HCT116 (cell line): ENCODE measurements around the gene PTPN21. TPM values are rescaled to one million over a fixed set of nuclear protein-coding genes. Genes with fewer than 3 reads are reported as not detected.

Experiments
- ATAC-seq: fragments of 200-7000 bp; cut with Tn5 transposase; 2 replicates; pipeline ENCODE4 v1.9.1; 2020; ENCODE audit warnings: mild to moderate bottlenecking, moderate library complexity
- BruUV-seq: library from RNA; stranded (reverse); fragments of 400-500 nt; replicated peaks from 2 replicates; lab custom pipeline; 2021; lab: Mats Ljungman, UMichigan
- CTCF ChIA-PET: fragments of 300-600 bp; sonication (Branson Sonifier 250); formaldehyde crosslinking; loops from one replicate; lab custom pipeline; 2021; ENCODE audit warnings: antibody characterized with exemption; lab: Charles Lee
- POLR2A ChIA-PET: fragments of 300-600, 350-600 bp; sonication (Branson Sonifier 250); formaldehyde crosslinking; loops from one replicate; lab custom pipeline; 2021; ENCODE audit warnings: antibody characterized with exemption; lab: Charles Lee
- RAD21 ChIA-PET, 2 experiments: fragments of 300-600 bp; sonication (Branson Sonifier 250); formaldehyde crosslinking; loops; one replicate each; lab custom pipeline; 2023; ENCODE audit warnings: low total read pairs in 2 of 2; ENCODE audit not compliant: uncharacterized antibody in 2 of 2, unreplicated experiment in 2 of 2, low non-redundant PET in 1 of 2; lab: Charles Lee
- DNase-seq: peaks from one replicate; pipeline ENCODE4 v3.0.0-alpha.2; 2010; ENCODE audit warnings: low read depth, low spot score
- H2AFZ ChIP-seq: fragments of 200-600 bp; shearing (Covaris generic), sonication (generic); 2 replicates; pipeline ENCODE4 v1.6.1; 2017; ENCODE audit warnings: low read depth, mixed run types, mixed read lengths, antibody characterized with exemption, low read length; ENCODE audit not compliant: poor library complexity, severe bottlenecking
- H3K27ac ChIP-seq: 2 replicates; pipeline ENCODE4 v1.5.1; 2012; ENCODE audit warnings: low read depth, low read length
- H3K27me3 ChIP-seq: fragments of 200-600 bp; sonication (generic); 2 replicates; pipeline ENCODE4 v1.6.1; 2016; ENCODE audit warnings: mixed run types, low read length, mixed read lengths; ENCODE audit not compliant: insufficient read depth
- H3K36me3 ChIP-seq, 2 experiments: fragments of 200-500 bp in 1 of 2; fragments of 200-600 bp in 1 of 2; sonication (Bioruptor generic) in 1 of 2; sonication (generic) in 1 of 2; 2 replicates each; pipeline versions ENCODE4 v1.5.1 to v1.6.1; 2014 to 2016; ENCODE audit warnings: low read length in 2 of 2, inconsistent platforms in 1 of 2, mixed read lengths in 1 of 2, mixed run types in 1 of 2; ENCODE audit not compliant: insufficient read depth in 2 of 2, control insufficient read depth in 1 of 2
- H3K4me1 ChIP-seq, 2 experiments: fragments of 200-600 bp in 1 of 2; sonication (generic) in 1 of 2; 2 replicates each; pipeline versions ENCODE4 v1.5.1 to v1.6.1; 2012 to 2017; ENCODE audit warnings: low read length in 2 of 2, inconsistent platforms in 1 of 2, mild to moderate bottlenecking in 1 of 2, mixed read lengths in 1 of 2, mixed run types in 1 of 2, moderate library complexity in 1 of 2; ENCODE audit not compliant: insufficient read depth in 2 of 2, control insufficient read depth in 1 of 2
- H3K4me2 ChIP-seq: fragments of 200-600 bp; sonication (generic); 2 replicates; pipeline ENCODE4 v1.6.1; 2017; ENCODE audit warnings: mixed run types, low read length, mixed read lengths
- H3K4me3 ChIP-seq, 2 experiments: fragments of 200-600 bp in 1 of 2; sonication (generic) in 1 of 2; replicated peaks in 1 of 2; 2 replicates each; pipeline ENCODE4 v1.5.1; 2011 to 2016; ENCODE audit warnings: low read length in 2 of 2, control low read depth in 1 of 2, low read depth in 1 of 2, mild to moderate bottlenecking in 1 of 2, mixed read lengths in 1 of 2, mixed run types in 1 of 2
- H3K79me2 ChIP-seq: fragments of 200-600 bp; sonication (generic); 2 replicates; pipeline ENCODE4 v1.6.1; 2017; ENCODE audit warnings: mild to moderate bottlenecking, mixed run types, low read length, moderate library complexity, mixed read lengths; ENCODE audit not compliant: insufficient read depth
- H3K9ac ChIP-seq: fragments of 200-600 bp; sonication (generic); 2 replicates; pipeline ENCODE4 v1.6.1; 2016; ENCODE audit warnings: low read length, mixed read lengths
- H3K9me2 ChIP-seq: fragments of 200-600 bp; sonication (generic), shearing (Covaris generic); 2 replicates; pipeline ENCODE4 v1.6.1; 2017; ENCODE audit warnings: mixed run types, mild to moderate bottlenecking, moderate library complexity; ENCODE audit not compliant: insufficient read depth
- H3K9me3 ChIP-seq, 2 experiments: fragments of 200-500 bp in 1 of 2; fragments of 200-600 bp in 1 of 2; sonication (Bioruptor generic) in 1 of 2; sonication (generic) in 1 of 2; 2 replicates each; pipeline ENCODE4 v1.6.1; 2014 to 2017; ENCODE audit warnings: low read length in 2 of 2, mixed read lengths in 2 of 2, inconsistent platforms in 1 of 2, low read depth in 1 of 2, mild to moderate bottlenecking in 1 of 2, mixed run types in 1 of 2, moderate library complexity in 1 of 2; ENCODE audit not compliant: control insufficient read depth in 1 of 2, insufficient read depth in 1 of 2
- H4K20me1 ChIP-seq: fragments of 200-600 bp; sonication (generic), shearing (Covaris generic); 2 replicates; pipeline ENCODE4 v1.6.1; 2017; ENCODE audit warnings: mixed run types, mild to moderate bottlenecking, moderate library complexity; ENCODE audit not compliant: insufficient read depth
- CBX3 ChIP-seq: IDR thresholded peaks from 2 replicates; pipeline ENCODE4 v1.6.1; 2012; ENCODE audit warnings: low read depth
- CEBPB ChIP-seq: IDR thresholded peaks from 2 replicates; pipeline ENCODE4 v1.6.1; 2012; ENCODE audit warnings: low read depth
- CTCF ChIP-seq, 3 experiments: fragments of 200-600 bp in 1 of 3; sonication (generic) in 1 of 3; IDR thresholded peaks in 2 of 3; conservative IDR thresholded peaks in 1 of 3; 2 replicates each; pipeline ENCODE4 v1.5.1; 2012 to 2017; ENCODE audit warnings: low read depth in 2 of 3, low read length in 2 of 3, antibody characterized with exemption in 1 of 3, borderline replicate concordance in 1 of 3, control low read depth in 1 of 3, mild to moderate bottlenecking in 1 of 3, mixed read lengths in 1 of 3, mixed run types in 1 of 3, moderate library complexity in 1 of 3; ENCODE audit not compliant: insufficient read depth in 1 of 3
- ELF1 ChIP-seq: IDR thresholded peaks from 2 replicates; pipeline ENCODE4 v1.6.1; 2012; ENCODE audit warnings: low read depth, borderline replicate concordance
- EZH2phosphoT487 ChIP-seq: fragments of 200-600 bp; IDR thresholded peaks from 2 replicates; pipeline ENCODE4 v1.6.1; 2018; ENCODE audit warnings: antibody characterized with exemption, borderline replicate concordance
- FOSL1 ChIP-seq: IDR thresholded peaks from 2 replicates; pipeline ENCODE4 v1.6.1; 2012; ENCODE audit warnings: low read depth
- POLR2AphosphoS5 ChIP-seq: IDR thresholded peaks from 2 replicates; pipeline ENCODE4 v1.6.1; 2011; ENCODE audit warnings: mild to moderate bottlenecking, low read depth, low read length, moderate library complexity
- REST ChIP-seq: IDR thresholded peaks from 2 replicates; pipeline ENCODE4 v1.6.1; 2012; ENCODE audit warnings: low read depth
- SRF ChIP-seq: IDR thresholded peaks from 2 replicates; pipeline ENCODE4 v1.6.1; 2012; ENCODE audit warnings: low read depth
- YY1 ChIP-seq: IDR thresholded peaks from 2 replicates; pipeline ENCODE4 v1.6.1; 2011; ENCODE audit warnings: low read length, low read depth, moderate library complexity, mild to moderate bottlenecking; ENCODE audit not compliant: insufficient replicate concordance; ENCODE audit errors: extremely low read depth
- ZBTB33 ChIP-seq: IDR thresholded peaks from 2 replicates; pipeline ENCODE4 v1.6.1; 2011; ENCODE audit warnings: mild to moderate bottlenecking, low read length, moderate library complexity; ENCODE audit not compliant: insufficient replicate concordance; ENCODE audit errors: extremely low read depth
- ZFX ChIP-seq: fragments of 450-650 bp; IDR thresholded peaks from 2 replicates; pipeline ENCODE4 v1.6.1; 2017
- ZNF274 ChIP-seq: fragments of 200-500 bp; sonication (Bioruptor generic); IDR thresholded peaks from 2 replicates; pipeline ENCODE4 v1.6.1; 2014; ENCODE audit warnings: mild to moderate bottlenecking, low read depth, low read length, inconsistent platforms
- intact Hi-C: fragments of 100-400 bp; cut with micrococcal nuclease; formaldehyde crosslinking; loops from 2 replicates; pipeline ENCODE4 v1.10.0; 2022
- total RNA-seq: library from RNA; stranded (reverse); gene quantifications from one replicate; pipeline ENCODE4 v1.2.1, GENCODE V29; 2021; ENCODE audit not compliant: unreplicated experiment

The PTPN21 gene
- total RNA-seq, 1 experiment from 2014 or later = 7.6 TPM

GRCh38 chr14:88500611-88501010 is 54.2 kb downstream of the PTPN21 start:
- no peaks in the 10 kb centered on the region; a peak in 1 of 4 replicates for H3K36me3 ChIP-seq
- ChIA-PET CTCF (no interaction called here), RAD21 (no interaction called here), POLR2A (no interaction called here)
- intact Hi-C loops = no loop called here
- no peak overlapping the region for H3K4me3 ChIP-seq
- no peak overlapping the region for H3K4me2 ChIP-seq
- no peak for ATAC-seq
- no peaks in the 10 kb centered on the region for H3K9me2 ChIP-seq
- no peaks in the 10 kb centered on the region for H3K27me3 ChIP-seq
- BruUV-seq = no TSS peak
- H3K27ac ChIP-seq = no peak overlapping the region
- H3K79me2 ChIP-seq = no peaks in the 10 kb centered on the region
- TF ChIP-seq CEBPB = no peak
- DNase-seq = no peak
- no peaks in the 10 kb centered on the region for H4K20me1 ChIP-seq
- H3K9ac ChIP-seq = no peak overlapping the region
- H2AFZ ChIP-seq = no peak overlapping the region
- no peaks in the 10 kb centered on the region for H3K9me3 ChIP-seq
- no peaks in the 10 kb centered on the region for H3K4me1 ChIP-seq

GRCh38 chr14:88499225-88499624 is 55.6 kb downstream of the PTPN21 start:
- Histone ChIP-seq H3K27me3 (no peaks in the 10 kb centered on the region), H3K4me3 (no peak overlapping the region), H3K4me1 (no peaks in the 10 kb centered on the region), H2AFZ (no peak overlapping the region), H3K9ac (no peak overlapping the region), H4K20me1 (no peaks in the 10 kb centered on the region), H3K36me3 (no peaks in the 10 kb centered on the region; a peak in 1 of 4 replicates), H3K9me2 (no peaks in the 10 kb centered on the region), H3K79me2 (no peaks in the 10 kb centered on the region), H3K4me2 (no peak overlapping the region), H3K27ac (no peak overlapping the region), H3K9me3 (no peaks in the 10 kb centered on the region)
- intact Hi-C loops = loop anchor here (1.0 kb wide), 1 partner anchor 12 kb away; no protein-coding TSS in a partner anchor
- ChIA-PET CTCF (no interaction called here), RAD21 (no interaction called here), POLR2A (no interaction called here)
- ATAC-seq (no peak), DNase-seq (no peak)
- no TSS peak for BruUV-seq
- TF ChIP-seq ZFX (no peak), CBX3 (no peak), ZNF274 (no peak), ELF1 (no peak), SRF (no peak), CTCF (IDR thresholded peaks at IDR 0.05 in 2 of 3, conservative IDR thresholded peaks at IDR 0.05 in 1 of 3; ENCODE audit: borderline replicate concordance in 1 of 3, insufficient read depth in 1 of 3, low read depth in 2 of 3, low read length in 2 of 3) (no peak), REST (no peak), ZBTB33 (no peak), CEBPB (no peak), POLR2AphosphoS5 (no peak), YY1 (no peak), FOSL1 (no peak), EZH2phosphoT487 (no peak)
